Kasumi-1 (cell line): ENCODE results near the gene ERGIC1.
"Not testable (repeated sequence)": the region's sequence is repeated elsewhere in the genome, so short reads cannot be mapped to it uniquely, and the experiment has no call there.

ENCODE experiments used
- DNase-seq, 2 experiments: peaks; one replicate each; lab custom pipeline; 2025; lab: John Stamatoyannopoulos, UW

The ERGIC1 gene

DNA sequence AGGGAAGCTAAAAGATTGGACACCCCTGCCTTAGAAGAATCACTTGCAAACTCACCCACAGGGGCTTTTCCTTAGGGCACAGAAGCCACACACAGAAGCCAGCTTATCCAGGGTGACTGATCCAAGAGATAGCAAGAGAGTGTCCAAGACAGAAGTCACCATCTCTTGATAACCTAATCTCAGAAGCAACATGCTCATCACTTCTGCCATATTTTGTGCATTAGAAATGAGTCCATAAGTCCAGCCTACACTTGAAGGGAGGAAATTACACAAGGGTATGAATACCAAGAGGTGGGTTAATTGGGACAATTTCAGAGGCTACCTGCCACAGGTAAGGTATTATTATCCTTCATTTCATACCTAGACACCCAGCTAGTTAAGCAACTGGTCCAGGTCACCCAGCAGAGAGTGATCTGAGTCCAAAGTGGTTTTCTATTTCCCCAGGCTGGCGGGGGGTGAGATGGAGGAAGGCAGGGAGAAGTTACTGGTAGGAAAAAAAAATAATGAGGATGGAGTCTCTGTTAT lies 3.7 kb upstream of the ERGIC1 start:
- DNase-seq: no peak

- DNase-seq: no peak
Measured at GRCh38 chr5:172830876-172831662, 3.0 kb upstream of the ERGIC1 start.

GRCh38 chr5:172832383-172833315 lies 1.4 kb upstream of the ERGIC1 start:
- DNase-seq: no peak

- DNase-seq: no peak
Measured at GRCh38 chr5:172833372-172833685, 722 bp upstream of the ERGIC1 start.

DNA sequence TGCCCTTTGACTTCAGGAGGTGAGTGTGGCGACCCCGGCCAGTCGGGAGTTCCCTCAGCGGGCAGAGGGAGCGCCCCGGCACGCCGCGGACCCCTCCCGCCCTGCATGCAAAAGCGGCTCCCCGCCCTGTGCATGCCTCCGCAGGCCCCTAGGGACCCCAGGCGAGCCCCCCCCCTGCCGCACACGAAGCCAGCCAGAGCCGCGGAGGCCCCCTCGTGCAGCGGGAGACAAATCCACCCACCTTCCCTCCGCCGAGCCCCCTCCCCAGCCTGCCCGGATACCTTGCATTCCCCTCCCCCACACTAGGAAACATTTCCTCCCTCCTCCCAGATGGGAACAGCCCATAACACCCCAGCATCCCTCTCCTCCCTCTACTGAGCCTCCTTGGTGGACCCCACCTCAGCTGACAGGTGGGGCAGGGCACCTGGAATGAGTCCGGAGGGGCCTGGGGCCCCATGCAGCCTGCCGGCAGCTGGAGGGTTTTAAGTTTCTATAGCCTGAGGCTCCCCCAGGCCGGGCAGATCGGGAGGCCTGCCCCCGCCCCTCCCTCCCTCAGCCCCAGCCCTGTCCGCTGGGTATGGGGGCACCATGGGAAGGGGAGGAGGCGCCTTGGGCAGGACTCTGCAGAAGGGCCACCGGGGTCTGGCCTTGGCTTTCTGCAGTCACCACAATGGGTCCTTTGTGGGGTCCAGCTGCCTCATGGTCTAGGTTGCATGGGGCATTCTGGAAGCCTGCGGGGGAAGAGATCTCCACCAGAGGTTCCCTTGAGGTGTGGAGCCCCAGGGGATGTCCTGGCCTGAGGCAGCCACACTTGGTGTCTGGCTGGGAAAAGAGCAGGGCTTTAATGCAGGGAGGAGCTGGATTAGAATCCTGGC lies 601 bp downstream of the ERGIC1 start:
- DNase-seq: no peak

DNA sequence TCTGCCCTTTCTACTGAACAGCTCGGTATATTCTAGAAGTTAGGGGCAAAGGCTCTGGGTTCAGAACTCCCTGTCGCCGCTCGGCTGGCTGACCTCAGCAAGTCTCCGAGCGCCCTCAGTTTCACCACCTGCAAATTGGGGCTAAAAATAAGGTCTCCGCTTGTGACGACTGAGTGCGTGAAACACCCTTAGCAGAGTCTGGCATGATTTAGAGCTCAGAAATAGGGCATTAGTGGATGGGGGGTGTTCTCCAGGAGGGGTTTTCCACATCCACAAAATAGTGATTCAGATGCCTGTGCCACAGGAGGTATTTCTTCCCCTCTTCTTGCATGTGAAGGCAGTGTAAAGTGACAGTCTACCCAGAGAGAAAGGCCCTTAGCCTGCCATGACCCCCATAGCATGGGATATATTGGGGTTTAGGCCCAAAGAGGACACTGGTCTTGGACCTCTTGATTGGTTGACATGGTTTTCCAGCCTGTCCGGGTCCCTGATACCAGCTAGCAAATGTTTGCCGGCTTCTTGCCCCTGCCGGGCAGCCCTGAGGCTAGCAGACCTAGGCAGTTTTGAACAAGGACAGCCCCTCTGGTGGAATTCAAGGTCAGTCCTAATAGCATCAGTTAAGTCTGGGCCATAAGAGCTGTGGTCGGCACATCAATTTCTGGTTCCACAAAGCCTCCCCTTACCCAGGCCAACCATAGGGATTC lies 1.4 kb downstream of the ERGIC1 start:
- no peak for DNase-seq

GRCh38 chr5:172835994-172836356 lies 1.9 kb downstream of the ERGIC1 start:
- DNase-seq: no peak

DNA sequence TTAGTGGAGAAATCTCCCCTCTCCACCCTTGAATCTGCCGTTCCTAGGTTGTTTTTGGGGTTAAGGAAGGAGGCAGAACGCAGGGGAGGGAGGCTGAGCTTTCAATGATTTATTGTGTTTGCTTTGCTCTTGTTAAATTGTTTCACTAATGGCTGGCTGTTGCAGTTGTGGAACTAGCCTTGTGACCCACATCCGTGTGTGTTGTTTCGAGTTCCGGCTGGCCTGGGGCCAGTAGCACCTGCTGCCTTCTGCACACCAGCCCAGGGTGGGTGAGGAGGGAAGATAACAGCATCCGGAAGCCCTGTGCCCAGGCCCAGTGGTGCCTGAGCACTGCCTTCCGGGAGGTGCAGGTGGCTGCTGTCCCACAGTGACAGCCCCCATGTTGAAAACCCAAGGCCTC lies 3.6 kb downstream of the ERGIC1 start:
- DNase-seq: no peak

- no peak for DNase-seq
Measured at GRCh38 chr5:172838151-172838875, 4.3 kb downstream of the ERGIC1 start.

GRCh38 chr5:172839669-172840431 lies 5.8 kb downstream of the ERGIC1 start:
- DNase-seq: no peak

DNA sequence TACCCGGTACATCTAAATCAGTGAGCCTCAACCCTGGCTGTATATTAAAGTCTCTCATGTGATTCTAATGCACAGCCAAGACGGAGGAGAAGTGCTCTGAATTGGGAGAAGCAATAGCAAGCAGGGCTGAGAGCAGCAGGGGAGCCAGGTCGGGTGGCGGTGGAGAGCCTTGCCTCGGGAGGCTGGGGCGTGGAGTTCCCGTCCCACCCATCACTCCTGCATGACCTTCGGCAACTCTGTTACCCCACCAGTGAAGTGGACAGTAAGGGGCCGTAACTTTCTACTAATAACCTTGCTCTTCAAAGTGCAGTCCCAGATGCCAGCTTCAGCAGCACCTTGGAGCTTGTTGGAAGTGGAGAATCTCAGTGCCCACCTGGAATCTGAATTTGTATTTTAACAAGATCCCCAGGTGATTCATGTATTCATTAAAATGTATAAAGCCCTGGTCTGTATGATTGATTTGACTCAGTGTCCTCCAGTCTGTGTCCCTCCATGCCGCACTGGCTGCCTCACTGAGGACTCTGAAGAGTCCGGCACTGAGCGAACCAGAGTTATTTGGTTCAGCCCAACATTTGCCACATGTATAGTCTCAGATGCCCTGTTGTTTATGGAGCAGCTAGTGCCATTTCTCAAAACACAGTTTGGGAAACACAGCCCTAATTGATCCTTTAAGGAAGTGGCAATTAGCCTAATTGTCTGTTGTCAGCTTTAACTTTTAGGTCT lies 6.5 kb downstream of the ERGIC1 start:
- DNase-seq: no peak

GRCh38 chr5:172841256-172841655 lies 7.2 kb downstream of the ERGIC1 start:
- no peak for DNase-seq

DNA sequence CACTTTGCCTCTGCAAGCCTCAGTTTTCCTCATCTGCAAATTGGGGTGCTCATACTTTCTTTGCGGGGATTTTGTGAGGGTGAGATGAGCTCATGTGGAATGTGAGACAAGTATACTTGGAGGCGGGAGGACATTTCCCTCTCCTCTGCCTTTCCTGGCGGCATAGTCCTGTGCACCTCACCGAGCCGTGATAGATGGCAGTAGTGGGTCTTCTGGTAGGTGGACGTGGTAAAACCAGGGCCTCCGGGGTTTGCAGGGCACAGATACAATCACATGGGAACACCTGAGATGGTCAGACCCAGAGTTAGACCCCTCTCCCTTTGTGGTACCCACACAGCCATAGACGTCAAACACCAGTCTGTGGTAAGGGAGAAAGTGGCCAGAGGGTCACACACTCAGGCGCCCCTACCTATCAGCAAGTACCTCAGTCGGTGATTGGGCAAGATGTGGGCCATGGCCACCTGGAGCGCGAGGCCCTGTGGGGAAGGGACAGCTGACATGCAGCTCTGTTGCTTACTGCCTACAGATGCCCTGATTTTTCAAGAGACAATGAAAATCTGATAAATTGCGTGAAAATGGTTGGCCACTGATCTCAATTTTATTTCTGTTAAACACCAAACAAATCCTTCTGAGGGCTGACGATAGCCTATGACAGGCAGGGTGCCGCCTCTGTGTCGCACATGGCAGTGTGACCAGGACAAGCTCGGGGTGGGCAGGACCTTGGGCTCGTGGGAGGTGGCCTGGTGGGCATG lies 9.9 kb downstream of the ERGIC1 start:
- DNase-seq: no peak

GRCh38 chr5:172844577-172844838 lies 10.5 kb downstream of the ERGIC1 start:
- DNase-seq: no peak

DNA sequence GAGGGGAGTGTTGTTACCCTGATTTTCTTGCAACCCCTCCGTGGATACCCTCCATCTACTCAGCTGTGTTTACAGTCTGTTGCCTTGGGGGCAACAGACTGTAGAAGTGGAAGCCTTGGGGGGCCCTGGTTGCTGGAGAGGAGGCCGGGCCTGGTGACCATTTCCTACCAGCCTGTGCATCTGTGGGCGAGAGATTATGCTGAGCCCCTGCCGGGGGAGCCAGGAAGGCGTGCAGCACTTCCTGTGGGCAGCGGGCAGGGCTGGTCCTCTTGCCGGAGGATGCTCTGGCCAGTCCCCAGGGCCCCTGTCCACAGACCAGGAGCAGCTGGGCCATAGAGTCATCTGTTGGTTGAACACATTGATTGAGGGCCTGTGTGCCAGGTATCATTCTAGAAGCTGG lies 11.1 kb downstream of the ERGIC1 start:
- no peak for DNase-seq

DNA sequence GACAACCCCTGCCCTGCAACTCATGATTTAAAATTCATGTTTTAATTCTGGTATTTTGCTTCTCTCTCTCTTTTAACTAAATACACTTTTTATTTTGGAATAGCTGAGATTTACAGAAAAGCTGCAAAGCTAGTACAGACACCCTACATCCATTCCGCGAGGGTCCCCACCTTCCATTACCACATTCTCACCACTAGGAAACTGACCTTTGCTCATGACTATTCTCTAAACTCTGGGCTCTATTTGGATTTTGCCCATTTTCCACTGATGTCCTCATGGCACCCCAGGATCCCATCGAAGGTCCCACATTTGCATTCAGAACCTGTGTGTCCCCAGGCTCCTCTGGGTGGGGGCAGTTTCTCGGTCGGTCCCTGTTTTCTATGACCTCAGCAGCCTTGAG lies 11.5 kb downstream of the ERGIC1 start:
- DNase-seq: no peak

DNA sequence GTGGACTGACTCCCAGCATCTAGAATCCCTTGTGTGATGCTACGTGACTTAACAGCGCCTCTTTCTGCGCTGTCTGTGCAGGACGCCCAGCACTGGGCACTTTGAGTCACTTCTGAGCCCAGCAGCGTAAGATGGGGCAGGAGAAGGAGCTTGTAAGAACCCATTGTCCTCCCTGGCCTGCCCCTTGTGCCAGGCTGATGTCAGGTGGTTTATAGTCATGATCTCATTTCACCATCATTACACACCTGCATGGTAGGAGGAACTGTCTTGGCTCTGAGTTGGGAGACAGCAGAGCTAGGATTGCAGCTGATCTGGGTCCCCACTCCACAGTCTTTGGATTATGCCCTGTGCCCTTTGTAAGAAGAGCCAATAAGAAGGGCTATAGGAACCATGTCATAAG lies 12.2 kb downstream of the ERGIC1 start:
- no peak for DNase-seq

DNA sequence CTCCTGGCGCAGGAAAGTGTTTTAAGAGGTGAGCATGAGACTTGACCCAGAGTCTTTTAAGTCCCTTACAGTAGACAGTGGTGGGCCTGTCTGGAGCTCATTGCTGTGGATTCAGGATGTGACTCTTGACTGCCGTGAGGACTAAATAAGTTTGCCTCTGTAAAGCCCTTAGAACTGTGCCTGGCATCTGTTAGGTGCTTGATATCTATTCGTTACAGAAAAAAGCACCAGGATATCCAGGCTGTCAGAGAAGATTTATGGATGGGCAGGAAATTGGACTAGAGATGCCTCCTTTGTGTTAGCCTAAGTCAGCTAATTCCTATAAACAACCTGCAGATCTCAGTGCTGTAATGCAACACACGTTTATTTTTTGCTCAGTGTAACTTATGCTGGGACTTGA lies 12.6 kb downstream of the ERGIC1 start:
- DNase-seq: no peak

- DNase-seq: not testable (repeated sequence)
Measured at GRCh38 chr5:172847584-172847983, 13.5 kb downstream of the ERGIC1 start.
